GM21423 (cell line): ENCODE results near the gene MC4R.
"Not testable (repeated sequence)": the region's sequence is repeated elsewhere in the genome, so short reads cannot be mapped to it uniquely, and the experiment has no call there.

ENCODE experiments used
- ATAC-seq: cut with Tn5 transposase; IDR thresholded peaks from one replicate; pipeline ENCODE4 v1.9.1; 2021; ENCODE audit warnings: mild to moderate bottlenecking, moderate library complexity; ENCODE audit not compliant: unreplicated experiment

MC4R gene

GRCh38 chr18:60372596-60372995 lies at the start of gene MC4R:
MC4R (minus strand) TSS chr18:60372775; CDS start chr18:60372349, 426 bp downstream.
- no peak for ATAC-seq

- ATAC-seq = not testable (repeated sequence)
Observed at GRCh38 chr18:60422306-60422705, 49.7 kb upstream of the MC4R start.

GRCh38 chr18:60421356-60422118 lies 49.0 kb upstream of the MC4R start:
- ATAC-seq = no peak

GRCh38 chr18:60417946-60418345 lies 45.4 kb upstream of the MC4R start:
- no peak for ATAC-seq

- no peak for ATAC-seq
Observed at GRCh38 chr18:60413944-60414547, 41.5 kb upstream of the MC4R start.

GRCh38 chr18:60411715-60412114 lies 39.1 kb upstream of the MC4R start:
- ATAC-seq = no peak

- no peak for ATAC-seq
Observed at GRCh38 chr18:60406721-60407120, 34.1 kb upstream of the MC4R start.

- ATAC-seq = no peak
Observed at GRCh38 chr18:60404486-60405085, 32.0 kb upstream of the MC4R start.

GRCh38 chr18:60401346-60401745 lies 28.8 kb upstream of the MC4R start:
- ATAC-seq = no peak

- no peak for ATAC-seq
Observed at GRCh38 chr18:60391571-60392226, 19.1 kb upstream of the MC4R start.

GRCh38 chr18:60389314-60389713 lies 16.7 kb upstream of the MC4R start:
- no peak for ATAC-seq

GRCh38 chr18:60385693-60386092 lies 13.1 kb upstream of the MC4R start:
- no peak for ATAC-seq

GRCh38 chr18:60383893-60384292 lies 11.3 kb upstream of the MC4R start:
- ATAC-seq = no peak

GRCh38 chr18:60377778-60378469 lies 5.3 kb upstream of the MC4R start:
- ATAC-seq = no peak

GRCh38 chr18:60372132-60372531 lies 443 bp downstream of the MC4R start:
- ATAC-seq = no peak

GRCh38 chr18:60358516-60358915 lies 14.1 kb downstream of the MC4R start:
- ATAC-seq = no peak

- ATAC-seq = no peak
Observed at GRCh38 chr18:60350941-60351340, 21.6 kb downstream of the MC4R start.

- ATAC-seq = no peak
Observed at GRCh38 chr18:60350150-60350549, 22.4 kb downstream of the MC4R start.

GRCh38 chr18:60347526-60348045 lies 25.0 kb downstream of the MC4R start:
- ATAC-seq = no peak

- ATAC-seq = no peak
Observed at GRCh38 chr18:60339018-60339417, 33.6 kb downstream of the MC4R start.

GRCh38 chr18:60331890-60332289 lies 40.7 kb downstream of the MC4R start:
- ATAC-seq = no peak
